IMR-90 (cell line): ENCODE results near the gene BTBD9. TPM values are rescaled to one million over a fixed set of nuclear protein-coding genes. Genes with fewer than 3 reads are reported as not detected.

Source experiments
- microRNA-seq, 2 experiments: library from miRNA; stranded (forward) in 1 of 2; unstranded in 1 of 2; fragments of 10-50 nt in 1 of 2; fragments of <30 nt in 1 of 2; gene quantifications in 1 of 2; microRNA quantifications in 1 of 2; one replicate each; pipeline versions ENCODE3 to v1.1.0; 2013 to 2020; ENCODE audit not compliant: insufficient read depth in 1 of 2, insufficient read length in 1 of 2, unreplicated experiment in 1 of 2
- polyA plus RNA-seq, 3 experiments: library from polyadenylated mRNA; depleted of rRNA; stranded (reverse); fragments of >200 nt; gene quantifications; 2 replicates each; pipeline ENCODE4 v1.2.3, GENCODE V29; 2012; ENCODE audit warnings: low replicate concordance in 1 of 3
- small RNA-seq, 5 experiments: library from RNA; depleted of rRNA; stranded (forward); fragments of <200 nt; gene quantifications; one replicate each; pipeline ENCODE3, GENCODE V24; 2012
- total RNA-seq: library from RNA; depleted of rRNA; stranded (reverse); fragments of >200 nt; gene quantifications from 2 replicates; pipeline ENCODE4 v1.2.3, GENCODE V29; 2012; rRNA removed

BTBD9 gene
- total and polyA plus RNA-seq, 2 of the 4 experiments (the other 2 are of a cell fraction) = 4.1 to 22.0 TPM

Small RNAs within 50 kb of the gene (microRNA-seq; reads per million reads assigned to microRNA genes)
- gene RF00019 (ENCODE audit: insufficient read depth, insufficient read length) (not detected), gene RF00279 (ENCODE audit: insufficient read depth, insufficient read length) (not detected)

Small RNAs within 50 kb of the gene (small RNA-seq; reads per million reads assigned to genes)
- 0 reads per million in 5 experiments for gene RF00019
- gene RF00279 = 0 reads per million in 5 experiments

Other genes with a start within 250 kb of the BTBD9 start
- 111 and 177 TPM in 2 replicates for gene GLO1, start 63.2 kb upstream of the BTBD9 start, total RNA-seq
- 53.3 and 65.1 TPM in 2 replicates for gene GLO1, start 63.2 kb upstream of the BTBD9 start, polyA plus RNA-seq (2012; rRNA removed)
- gene DNAH8, start 75.4 kb upstream of the BTBD9 start, total RNA-seq = under 0.01 TPM in 1 of 2 replicates, not detected in the other
- not detected in 2 replicates for gene DNAH8, start 75.4 kb upstream of the BTBD9 start, polyA plus RNA-seq (2012; rRNA removed)